Neural crest cell (in vitro differentiated cells): ENCODE data around the gene IFT43. TPM values are rescaled to one million over a fixed set of nuclear protein-coding genes. Genes with fewer than 3 reads are reported as not detected.

Source experiments
- DNase-seq: peaks from one replicate; pipeline ENCODE4 v3.0.0; 2021; ENCODE audit warnings: low read depth, mixed read lengths, low spot score
- H3K27ac Mint-ChIP-seq: one replicate; pipeline ENCODE4 v1.8.0; 2021; ENCODE audit warnings: mild to moderate bottlenecking, mixed read lengths; ENCODE audit not compliant: unreplicated experiment
- H3K27me3 Mint-ChIP-seq: 2 replicates; pipeline ENCODE4 v1.8.0; 2021; ENCODE audit warnings: low read depth, mild to moderate bottlenecking, mixed read lengths
- H3K36me3 Mint-ChIP-seq: 2 replicates; pipeline ENCODE4 v1.8.0; 2021; ENCODE audit warnings: low read depth, mild to moderate bottlenecking, mixed read lengths
- H3K4me1 Mint-ChIP-seq: 2 replicates; pipeline ENCODE4 v1.8.0; 2021; ENCODE audit warnings: mixed read lengths
- H3K4me3 Mint-ChIP-seq: one replicate; pipeline ENCODE4 v1.8.0; 2021; ENCODE audit warnings: mild to moderate bottlenecking, mixed read lengths
- H3K9me3 Mint-ChIP-seq: 2 replicates; pipeline ENCODE4 v1.8.0; 2021; ENCODE audit warnings: mixed read lengths
- CTCF ChIP-seq: fragments of 200-600 bp; sonication (generic); conservative IDR thresholded peaks from 2 replicates; pipeline ENCODE4 v1.5.0; 2021; ENCODE audit warnings: antibody characterized with exemption, mild to moderate bottlenecking
- total RNA-seq: library from RNA; stranded (reverse); gene quantifications from 2 replicates; pipeline ENCODE4 v1.2.1, GENCODE V29; 2021

Gene IFT43
- total RNA-seq, 1 donor from 2014 or later = 34.1 TPM

GRCh38 chr14:75969126-75969525 lies 16.4 kb upstream of the IFT43 start:
- no peak for DNase-seq
- H3K4me1 Mint-ChIP-seq = peaks cover 6% of the 10 kb centered on the region
- no peaks in the 10 kb centered on the region for H3K9me3 Mint-ChIP-seq
- no peaks in the 10 kb centered on the region for H3K27me3 Mint-ChIP-seq
- no peak for TF ChIP-seq CTCF
- H3K36me3 Mint-ChIP-seq = peaks cover 7% of the 10 kb centered on the region
- H3K27ac Mint-ChIP-seq = no peak overlapping the region
- H3K4me3 Mint-ChIP-seq = no peak overlapping the region

GRCh38 chr14:75969891-75970290 lies 15.7 kb upstream of the IFT43 start:
- no peaks in the 10 kb centered on the region for H3K27me3 Mint-ChIP-seq
- no peaks in the 10 kb centered on the region for H3K9me3 Mint-ChIP-seq
- H3K4me1 Mint-ChIP-seq = peaks cover 6% of the 10 kb centered on the region
- H3K27ac Mint-ChIP-seq = no peak overlapping the region
- H3K36me3 Mint-ChIP-seq = peaks cover 7% of the 10 kb centered on the region
- no peak overlapping the region for H3K4me3 Mint-ChIP-seq
- no peak for DNase-seq
- TF ChIP-seq CTCF = no peak

- Mint-ChIP-seq H3K36me3 (peaks cover 5% of the 10 kb centered on the region), H3K4me3 (no peak overlapping the region), H3K27ac (no peak overlapping the region), H3K9me3 (no peaks in the 10 kb centered on the region), H3K27me3 (no peaks in the 10 kb centered on the region), H3K4me1 (peaks cover 6% of the 10 kb centered on the region)
- DNase-seq = no peak
- no peak for TF ChIP-seq CTCF
Observed at GRCh38 chr14:75970989-75971388, 14.6 kb upstream of the IFT43 start.

GRCh38 chr14:75971509-75971908 lies 14.1 kb upstream of the IFT43 start:
- Mint-ChIP-seq H3K9me3 (no peaks in the 10 kb centered on the region), H3K4me3 (no peak overlapping the region), H3K4me1 (peaks cover 7% of the 10 kb centered on the region), H3K27me3 (no peaks in the 10 kb centered on the region), H3K36me3 (peaks cover under 1% of the 10 kb centered on the region), H3K27ac (no peak overlapping the region)
- no peak for DNase-seq
- TF ChIP-seq CTCF = no peak

- H3K4me1 Mint-ChIP-seq = peaks cover 11% of the 10 kb centered on the region
- no peaks in the 10 kb centered on the region for H3K27me3 Mint-ChIP-seq
- H3K27ac Mint-ChIP-seq = no peak overlapping the region
- H3K36me3 Mint-ChIP-seq = no peaks in the 10 kb centered on the region
- H3K9me3 Mint-ChIP-seq = no peaks in the 10 kb centered on the region
- no peak for TF ChIP-seq CTCF
- no peak overlapping the region for H3K4me3 Mint-ChIP-seq
- DNase-seq = no peak
Observed at GRCh38 chr14:75972801-75973421, 12.7 kb upstream of the IFT43 start.
